B cell (primary cell): ENCODE data around the gene FBXL2. TPM values are rescaled to one million over a fixed set of nuclear protein-coding genes. Genes with fewer than 3 reads are reported as not detected.

Experiments used
- ATAC-seq: fragments of 200-7000 bp; cut with Tn5 transposase; one replicate; pipeline ENCODE4 v1.10.0; 2021; ENCODE audit warnings: low read depth, mild to moderate bottlenecking, moderate number of reproducible peaks, moderate library complexity
- CTCF ChIA-PET: fragments of 350-600 bp; sonication (Branson Sonifier 250); formaldehyde crosslinking; loops from one replicate; lab custom pipeline; 2021; ENCODE audit warnings: antibody characterized with exemption, inconsistent platforms; lab: Charles Lee
- POLR2A ChIA-PET: fragments of 350-600 bp; sonication (Branson Sonifier 250); formaldehyde crosslinking; loops from one replicate; lab custom pipeline; 2021; ENCODE audit warnings: antibody characterized with exemption; lab: Charles Lee
- DNase-seq: peaks from one replicate; pipeline ENCODE4 v3.0.0; 2013
- H2AFZ ChIP-seq: 2 replicates; pipeline ENCODE4 v1.6.1; 2012; ENCODE audit warnings: mild to moderate bottlenecking, low read depth, low read length; ENCODE audit not compliant: insufficient read depth, poor library complexity, severe bottlenecking
- H3K27ac ChIP-seq, 2 donors: 1 replicate in 1 of 2; 2 replicates in 1 of 2; pipeline ENCODE4 v1.5.1; 2012 to 2013; ENCODE audit warnings: low read length in 2 of 2, mild to moderate bottlenecking in 2 of 2, moderate library complexity in 1 of 2
- H3K27me3 ChIP-seq, 4 experiments: fragments of 200-600 bp in 1 of 4; sonication (generic) in 1 of 4; replicated peaks in 1 of 4; 1 replicate in 2 of 4; 2 replicates in 2 of 4; pipeline versions ENCODE4 v1.6.1 to v1.7.0; 2013 to 2016; ENCODE audit warnings: low read length in 3 of 4, mild to moderate bottlenecking in 2 of 4, mixed read lengths in 1 of 4, moderate library complexity in 1 of 4; ENCODE audit not compliant: insufficient read depth in 4 of 4, control insufficient read depth in 3 of 4; ENCODE audit errors: control extremely low read depth in 1 of 4
- H3K36me3 ChIP-seq, 2 experiments: replicated peaks in 1 of 2; 1 replicate in 1 of 2; 2 replicates in 1 of 2; pipeline versions ENCODE4 v1.6.1 to v1.7.1; 2013; ENCODE audit warnings: low read length in 1 of 2; ENCODE audit not compliant: insufficient read depth in 2 of 2, control insufficient read depth in 1 of 2; ENCODE audit errors: control extremely low read depth in 1 of 2, extremely low read depth in 1 of 2
- H3K4me1 ChIP-seq, 2 donors: fragments of 200-600 bp in 1 of 2; sonication (generic) in 1 of 2; 1 replicate in 1 of 2; 2 replicates in 1 of 2; pipeline versions ENCODE4 v1.5.1 to v1.6.1; 2013 to 2017; ENCODE audit warnings: low read length in 2 of 2; ENCODE audit not compliant: control insufficient read depth in 2 of 2, insufficient read depth in 2 of 2
- H3K4me2 ChIP-seq: replicated peaks from 2 replicates; pipeline ENCODE3; 2012; ENCODE audit warnings: mild to moderate bottlenecking, low read depth, low read length; ENCODE audit not compliant: poor library complexity, severe bottlenecking
- H3K4me3 ChIP-seq, 5 experiments: fragments of 200-600 bp in 1 of 5; sonication (generic) in 1 of 5; 1 replicate in 3 of 5; 2 replicates in 2 of 5; pipeline versions ENCODE4 v1.5.1 to v1.7.0; 2011 to 2016; ENCODE audit warnings: low read length in 4 of 5, mild to moderate bottlenecking in 4 of 5, low read depth in 2 of 5, control low read depth in 1 of 5, moderate library complexity in 1 of 5; ENCODE audit not compliant: insufficient read depth in 1 of 5; ENCODE audit errors: control extremely low read depth in 1 of 5, extremely low read depth in 1 of 5
- H3K79me2 ChIP-seq: fragments of 200-600 bp; sonication (generic); one replicate; pipeline ENCODE4 v1.6.0; 2016; ENCODE audit warnings: low read length; ENCODE audit not compliant: control insufficient read depth, insufficient read depth
- H3K9ac ChIP-seq: fragments of 200-600 bp; sonication (generic); 2 replicates; pipeline ENCODE4 v1.6.1; 2017; ENCODE audit warnings: mild to moderate bottlenecking, low read length, moderate library complexity
- H3K9me3 ChIP-seq, 3 donors: one replicate each; pipeline versions ENCODE4 v1.6.1 to v1.7.1; 2013; ENCODE audit warnings: low read length in 2 of 3; ENCODE audit not compliant: control insufficient read depth in 2 of 3, insufficient read depth in 1 of 3; ENCODE audit errors: control extremely low read depth in 1 of 3
- H4K20me1 ChIP-seq: 2 replicates; pipeline ENCODE4 v1.6.0; 2012; ENCODE audit warnings: mild to moderate bottlenecking, low read length; ENCODE audit not compliant: insufficient read depth, control insufficient read depth, poor library complexity, severe bottlenecking
- H3K27ac Mint-ChIP-seq: one replicate; pipeline ENCODE4 v1.8.0; 2021; ENCODE audit warnings: mixed read lengths
- H3K27me3 Mint-ChIP-seq: one replicate; pipeline ENCODE4 v1.8.0; 2021; ENCODE audit warnings: mixed read lengths
- H3K4me1 Mint-ChIP-seq: one replicate; pipeline ENCODE4 v1.8.0; 2021; ENCODE audit warnings: mixed read lengths
- H3K4me3 Mint-ChIP-seq: one replicate; pipeline ENCODE4 v1.8.0; 2021; ENCODE audit warnings: mixed read lengths
- H3K9me3 Mint-ChIP-seq: one replicate; pipeline ENCODE4 v1.8.0; 2022; ENCODE audit warnings: mixed read lengths; ENCODE audit not compliant: insufficient read depth
- EZH2 ChIP-seq: IDR thresholded peaks from 2 replicates; pipeline ENCODE4 v1.6.1; 2012; ENCODE audit warnings: borderline replicate concordance, low read depth, mild to moderate bottlenecking, moderate library complexity, low read length; ENCODE audit not compliant: insufficient read depth, poor library complexity, severe bottlenecking
- WGBS: methylation state at CpG from one replicate; pipeline ENCODE4 v1.1.5; 2013; ENCODE audit warnings: missing lambda C conversion rate; ENCODE audit not compliant: insufficient coverage; 5-methylcytosine and 5-hydroxymethylcytosine counted together
- intact Hi-C: fragments of 100-400 bp; cut with micrococcal nuclease; formaldehyde crosslinking; loops from one replicate; pipeline ENCODE4 v1.10.0; 2022
- polyA plus RNA-seq: library from polyadenylated mRNA; depleted of rRNA; stranded (reverse); fragments of >200 nt; gene quantifications from 2 replicates; pipeline ENCODE4 v1.2.3, GENCODE V29; 2012
- total RNA-seq, 2 donors: library from RNA; stranded (reverse); fragments of 120-200 nt in 1 of 2; gene quantifications; 1 replicate in 1 of 2; 2 replicates in 1 of 2; pipeline versions ENCODE4 v1.2.3 to v1.2.4, GENCODE V29; 2013 to 2022
- TF ChIP-seq, protein P1 (sequence below): fragments of 200-600 bp; IDR thresholded peaks from one replicate; pipeline ENCODE4 v1.8.0; 2022; ENCODE audit warnings: antibody characterized with exemption, mild to moderate bottlenecking

Gene FBXL2
- total and polyA plus RNA-seq, 2 donors (not counting 1 experiment from before 2014, with no cell fraction given) = 0.34 TPM; not detected in 1

DNA sequence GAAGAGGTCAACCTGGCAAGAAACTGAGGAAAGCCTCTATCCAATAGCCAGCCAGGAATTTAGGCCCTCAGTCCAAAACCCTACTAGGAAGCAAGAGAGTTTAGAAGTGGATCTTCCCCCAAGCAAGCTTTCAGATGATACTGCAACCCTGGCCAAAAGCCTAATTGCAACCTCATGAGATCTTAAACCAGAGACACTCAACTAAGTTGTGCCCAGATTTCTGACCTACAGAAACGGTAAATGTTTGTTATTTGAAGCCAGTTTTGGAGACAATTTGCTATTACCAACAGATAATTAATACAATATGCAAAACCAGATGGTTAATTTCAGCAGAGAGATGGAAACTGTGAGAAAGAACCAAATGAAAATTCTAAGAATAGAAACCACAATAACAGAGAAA, 37.0 kb upstream of the FBXL2 start:
- DNase-seq = no peak
- peaks cover 0 to 6% (median 2%) of the 10 kb centered on the region in 3 donors for H3K9me3 ChIP-seq
- no peak overlapping the region for H3K27ac ChIP-seq
- Mint-ChIP-seq H3K4me3 (no peak overlapping the region), H3K4me1 (no peaks in the 10 kb centered on the region), H3K9me3 (no peaks in the 10 kb centered on the region), H3K27ac (no peak overlapping the region), H3K27me3 (peaks cover 30% of the 10 kb centered on the region)
- peaks cover 0 to 4% (median 2%) of the 10 kb centered on the region in 4 experiments for H3K27me3 ChIP-seq
- H3K4me3 ChIP-seq = no peak overlapping the region
- intact Hi-C loops = no loop called here
- no peak overlapping the region for H3K4me2 ChIP-seq
- ChIA-PET POLR2A (no interaction called here), CTCF (no interaction called here)
- H3K79me2 ChIP-seq = no peaks in the 10 kb centered on the region
- H3K9ac ChIP-seq = no peak overlapping the region
- WGBS = no CpG with 5 or more reads among the region's 1 CpG
- no peaks in the 10 kb centered on the region for H3K36me3 ChIP-seq
- TF ChIP-seq EZH2 = no peak
- TF ChIP-seq, protein P1, sequence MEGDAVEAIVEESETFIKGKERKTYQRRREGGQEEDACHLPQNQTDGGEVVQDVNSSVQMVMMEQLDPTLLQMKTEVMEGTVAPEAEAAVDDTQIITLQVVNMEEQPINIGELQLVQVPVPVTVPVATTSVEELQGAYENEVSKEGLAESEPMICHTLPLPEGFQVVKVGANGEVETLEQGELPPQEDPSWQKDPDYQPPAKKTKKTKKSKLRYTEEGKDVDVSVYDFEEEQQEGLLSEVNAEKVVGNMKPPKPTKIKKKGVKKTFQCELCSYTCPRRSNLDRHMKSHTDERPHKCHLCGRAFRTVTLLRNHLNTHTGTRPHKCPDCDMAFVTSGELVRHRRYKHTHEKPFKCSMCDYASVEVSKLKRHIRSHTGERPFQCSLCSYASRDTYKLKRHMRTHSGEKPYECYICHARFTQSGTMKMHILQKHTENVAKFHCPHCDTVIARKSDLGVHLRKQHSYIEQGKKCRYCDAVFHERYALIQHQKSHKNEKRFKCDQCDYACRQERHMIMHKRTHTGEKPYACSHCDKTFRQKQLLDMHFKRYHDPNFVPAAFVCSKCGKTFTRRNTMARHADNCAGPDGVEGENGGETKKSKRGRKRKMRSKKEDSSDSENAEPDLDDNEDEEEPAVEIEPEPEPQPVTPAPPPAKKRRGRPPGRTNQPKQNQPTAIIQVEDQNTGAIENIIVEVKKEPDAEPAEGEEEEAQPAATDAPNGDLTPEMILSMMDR = no peak
- no peak overlapping the region for H2AFZ ChIP-seq
- ATAC-seq = no peak
- no peaks in the 10 kb centered on the region for H3K4me1 ChIP-seq
- H4K20me1 ChIP-seq = no peaks in the 10 kb centered on the region

DNA sequence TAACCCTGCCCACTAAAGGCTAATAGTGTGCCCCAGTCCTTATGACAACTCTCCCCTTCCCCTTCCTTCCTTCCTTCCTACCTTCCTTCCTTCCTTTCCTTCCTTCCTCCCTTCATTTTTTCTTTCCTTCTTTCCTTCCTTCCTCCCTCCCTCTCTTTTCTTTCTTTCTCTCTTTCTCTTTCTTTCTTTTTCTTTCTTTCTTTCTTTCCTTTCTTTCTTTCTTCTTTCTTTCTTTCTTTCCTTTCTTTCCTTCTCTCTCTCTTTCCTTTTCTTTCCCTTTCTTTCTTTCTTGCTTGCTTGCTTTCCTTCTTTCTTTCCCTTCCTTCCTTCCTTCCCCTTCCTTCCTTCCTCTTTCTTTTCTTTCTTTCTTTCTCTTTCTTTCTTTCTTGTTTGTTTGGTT, 30.5 kb upstream of the FBXL2 start:
- H3K4me2 ChIP-seq = no peak overlapping the region
- intact Hi-C loops = no loop called here
- Mint-ChIP-seq H3K4me3 (no peak overlapping the region), H3K27me3 (peaks cover 11% of the 10 kb centered on the region), H3K9me3 (no peaks in the 10 kb centered on the region), H3K4me1 (no peaks in the 10 kb centered on the region), H3K27ac (no peak overlapping the region)
- H3K79me2 ChIP-seq = no peaks in the 10 kb centered on the region
- no peak overlapping the region for H3K27ac ChIP-seq
- no peak overlapping the region for H3K9ac ChIP-seq
- H3K36me3 ChIP-seq = no peaks in the 10 kb centered on the region
- H2AFZ ChIP-seq = no peak overlapping the region
- H3K9me3 ChIP-seq = peaks cover 0 to 2% (median 0%) of the 10 kb centered on the region in 3 donors
- ChIA-PET CTCF (no interaction called here), POLR2A (no interaction called here)
- no peak for TF ChIP-seq EZH2
- TF ChIP-seq, protein P1 = no peak
- ATAC-seq = no peak
- H3K4me3 ChIP-seq = no peak overlapping the region
- peaks cover 0 to 4% (median 0%) of the 10 kb centered on the region in 4 experiments for H3K27me3 ChIP-seq
- no peak for DNase-seq
- H4K20me1 ChIP-seq = no peaks in the 10 kb centered on the region
- H3K4me1 ChIP-seq = no peaks in the 10 kb centered on the region
